ENCODE data around the gene KRTAP5-11. TPM values are rescaled to one million over a fixed set of nuclear protein-coding genes. Genes with fewer than 3 reads are reported as not detected.
"Not testable (repeated sequence)": the region's sequence is repeated elsewhere in the genome, so short reads cannot be mapped to it uniquely, and the experiment has no call there.

The KRTAP5-11 gene
- polyA plus RNA-seq, 1 donor (not counting 4 experiments of a cell fraction or from before 2014, with no cell fraction given), result not detected

DNA sequence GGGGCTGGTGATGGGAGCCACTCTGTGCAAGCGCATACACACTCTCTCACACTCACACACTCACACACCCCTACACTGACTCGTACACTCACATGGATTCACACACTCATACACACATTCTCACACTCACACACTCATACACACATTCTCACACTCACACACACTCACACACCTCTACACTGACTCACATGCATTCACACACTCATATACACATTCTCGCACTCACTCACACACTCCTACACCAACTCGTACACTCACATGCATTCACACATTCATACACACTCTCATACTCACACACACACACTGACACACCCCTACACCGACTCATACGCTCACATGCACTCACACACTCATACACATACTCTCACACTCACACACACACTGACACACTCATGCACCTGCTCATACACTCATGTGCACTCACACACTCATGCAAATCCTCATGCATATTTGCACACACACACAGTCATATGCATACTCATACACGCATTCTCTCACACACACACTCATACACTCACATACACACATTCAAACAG lies 5.1 kb downstream of the KRTAP5-11 start:
- no peak overlapping the region for H3K9ac ChIP-seq (ENCODE audit: control insufficient read depth, extremely low read depth, insufficient read depth, low read length)
- H3K4me1 ChIP-seq (ENCODE audit: control insufficient read depth, extremely low read depth, insufficient read depth, low read length), result no peaks in the 10 kb centered on the region
- H3K79me2 ChIP-seq (ENCODE audit: control insufficient read depth, insufficient read depth, low read length), result no peaks in the 10 kb centered on the region
- FAIRE-seq (no peak), DNase-seq (ENCODE audit: low read depth, low spot score) (no peak)
- dilution Hi-C loops (cut with MboI; ENCODE audit: extremely low pct_ligation_motif_present, low sequenced_read_pairs), result no loop called here
- no peak overlapping the region for H3K4me3 ChIP-seq (ENCODE audit: control insufficient read depth in 2 of 3, extremely low read depth in 1 of 3, insufficient read depth in 2 of 3, low read depth in 1 of 3, low read length in 3 of 3)
- H3K9me3 ChIP-seq (ENCODE audit: control insufficient read depth, low read depth, low read length), result no peaks in the 10 kb centered on the region
- H2AFZ ChIP-seq (ENCODE audit: control insufficient read depth, low read length), result no peak overlapping the region
- H3K36me3 ChIP-seq (ENCODE audit: control insufficient read depth in 2 of 2, extremely low read depth in 1 of 2, insufficient read depth in 2 of 2, low read length in 2 of 2), result no peaks in the 10 kb centered on the region
- H3K27me3 ChIP-seq (ENCODE audit: control insufficient read depth, extremely low read depth, insufficient read depth, low read length), result peaks cover 5% of the 10 kb centered on the region
- no peaks in the 10 kb centered on the region for H3K9me1 ChIP-seq (ENCODE audit: control insufficient read depth, extremely low read depth, insufficient read depth, low read length)
- no peak overlapping the region for H3K27ac ChIP-seq (ENCODE audit: control insufficient read depth, insufficient read depth, low read length)
- H3K4me2 ChIP-seq (ENCODE audit: control insufficient read depth, extremely low read depth, insufficient read depth, low read depth, low read length), result no peak overlapping the region
- TF ChIP-seq, protein P1, sequence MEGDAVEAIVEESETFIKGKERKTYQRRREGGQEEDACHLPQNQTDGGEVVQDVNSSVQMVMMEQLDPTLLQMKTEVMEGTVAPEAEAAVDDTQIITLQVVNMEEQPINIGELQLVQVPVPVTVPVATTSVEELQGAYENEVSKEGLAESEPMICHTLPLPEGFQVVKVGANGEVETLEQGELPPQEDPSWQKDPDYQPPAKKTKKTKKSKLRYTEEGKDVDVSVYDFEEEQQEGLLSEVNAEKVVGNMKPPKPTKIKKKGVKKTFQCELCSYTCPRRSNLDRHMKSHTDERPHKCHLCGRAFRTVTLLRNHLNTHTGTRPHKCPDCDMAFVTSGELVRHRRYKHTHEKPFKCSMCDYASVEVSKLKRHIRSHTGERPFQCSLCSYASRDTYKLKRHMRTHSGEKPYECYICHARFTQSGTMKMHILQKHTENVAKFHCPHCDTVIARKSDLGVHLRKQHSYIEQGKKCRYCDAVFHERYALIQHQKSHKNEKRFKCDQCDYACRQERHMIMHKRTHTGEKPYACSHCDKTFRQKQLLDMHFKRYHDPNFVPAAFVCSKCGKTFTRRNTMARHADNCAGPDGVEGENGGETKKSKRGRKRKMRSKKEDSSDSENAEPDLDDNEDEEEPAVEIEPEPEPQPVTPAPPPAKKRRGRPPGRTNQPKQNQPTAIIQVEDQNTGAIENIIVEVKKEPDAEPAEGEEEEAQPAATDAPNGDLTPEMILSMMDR (optimal IDR thresholded peaks at IDR 0.05 in 1 of 3, IDR thresholded peaks at IDR 0.05 in 1 of 3, conservative IDR thresholded peaks at IDR 0.05 in 1 of 3; ENCODE audit: extremely low read depth in 1 of 3, insufficient read depth in 2 of 3, low read length in 3 of 3), result no peak
- TF ChIP-seq EZH2 (IDR thresholded peaks at IDR 0.05; ENCODE audit: low read length), result no peak
- no peaks in the 10 kb centered on the region for H4K20me1 ChIP-seq (ENCODE audit: control insufficient read depth, extremely low read depth, insufficient read depth, low read length)

DNA sequence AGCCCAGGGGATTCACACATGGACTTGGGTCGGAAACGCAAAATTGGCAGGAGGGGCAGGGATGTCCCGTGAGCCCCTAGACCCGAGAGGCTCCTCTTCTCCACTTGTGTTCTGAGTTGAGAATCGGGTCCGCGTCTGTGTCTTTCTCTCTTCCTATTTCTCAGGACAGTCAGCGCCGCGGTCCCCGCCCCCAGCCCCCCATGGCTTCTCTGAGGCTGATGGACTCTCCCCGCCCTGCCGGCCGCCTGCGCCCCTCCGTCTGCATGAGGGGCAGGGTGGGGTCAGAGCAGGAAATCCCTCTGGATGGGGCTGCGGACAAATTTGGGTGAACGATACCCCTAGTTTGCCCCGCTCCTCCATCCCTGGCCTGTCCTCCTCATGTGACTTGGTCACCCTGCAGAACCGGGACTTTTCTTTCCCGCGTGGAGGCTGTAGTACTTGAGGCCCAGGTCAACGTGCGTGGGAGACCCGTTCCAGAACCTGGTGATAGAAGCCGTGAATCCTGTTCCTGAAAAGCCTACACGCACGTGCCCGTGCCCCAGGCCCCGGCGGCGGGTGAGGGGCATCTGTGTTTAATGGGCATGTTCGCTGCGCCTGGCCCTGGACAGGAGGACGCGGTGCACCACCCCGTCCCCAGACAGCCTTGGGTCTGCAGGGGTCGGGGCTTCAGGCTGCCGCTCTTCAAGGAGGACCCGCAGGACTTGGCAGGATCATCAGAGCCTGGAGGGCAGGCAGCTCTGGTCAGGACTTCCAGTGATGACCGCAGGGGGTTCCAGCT lies 5.8 kb downstream of the KRTAP5-11 start:
- dilution Hi-C loops (cut with MboI; ENCODE audit: extremely low pct_ligation_motif_present, low sequenced_read_pairs); FAIRE-seq: not testable (repeated sequence)

More for the DNA sequence above, 5.8 kb downstream of the KRTAP5-11 start:
- H3K4me3 ChIP-seq (ENCODE audit: control insufficient read depth in 2 of 3, extremely low read depth in 1 of 3, insufficient read depth in 2 of 3, low read depth in 1 of 3, low read length in 3 of 3); H3K36me3 ChIP-seq (ENCODE audit: control insufficient read depth in 2 of 2, extremely low read depth in 1 of 2, insufficient read depth in 2 of 2, low read length in 2 of 2); H2AFZ ChIP-seq (ENCODE audit: control insufficient read depth, low read length); H3K4me1 ChIP-seq (ENCODE audit: control insufficient read depth, extremely low read depth, insufficient read depth, low read length); H4K20me1 ChIP-seq (ENCODE audit: control insufficient read depth, extremely low read depth, insufficient read depth, low read length); H3K9me3 ChIP-seq (ENCODE audit: control insufficient read depth, low read depth, low read length); H3K27ac ChIP-seq (ENCODE audit: control insufficient read depth, insufficient read depth, low read length); H3K9me1 ChIP-seq (ENCODE audit: control insufficient read depth, extremely low read depth, insufficient read depth, low read length); H3K79me2 ChIP-seq (ENCODE audit: control insufficient read depth, insufficient read depth, low read length); H3K4me2 ChIP-seq (ENCODE audit: control insufficient read depth, extremely low read depth, insufficient read depth, low read depth, low read length); DNase-seq (ENCODE audit: low read depth, low spot score); H3K27me3 ChIP-seq (ENCODE audit: control insufficient read depth, extremely low read depth, insufficient read depth, low read length); H3K9ac ChIP-seq (ENCODE audit: control insufficient read depth, extremely low read depth, insufficient read depth, low read length): not testable (repeated sequence)
